ENCODE measurements around the gene ZNF518A. TPM values are rescaled to one million over a fixed set of nuclear protein-coding genes. Genes with fewer than 3 reads are reported as not detected.
"Not testable (repeated sequence)": the region's sequence is repeated elsewhere in the genome, so short reads cannot be mapped to it uniquely, and the experiment has no call there.

Gene ZNF518A
- total and polyA plus RNA-seq, 10 donors, result 5.1 to 45.7 (median 27.2) TPM

DNA sequence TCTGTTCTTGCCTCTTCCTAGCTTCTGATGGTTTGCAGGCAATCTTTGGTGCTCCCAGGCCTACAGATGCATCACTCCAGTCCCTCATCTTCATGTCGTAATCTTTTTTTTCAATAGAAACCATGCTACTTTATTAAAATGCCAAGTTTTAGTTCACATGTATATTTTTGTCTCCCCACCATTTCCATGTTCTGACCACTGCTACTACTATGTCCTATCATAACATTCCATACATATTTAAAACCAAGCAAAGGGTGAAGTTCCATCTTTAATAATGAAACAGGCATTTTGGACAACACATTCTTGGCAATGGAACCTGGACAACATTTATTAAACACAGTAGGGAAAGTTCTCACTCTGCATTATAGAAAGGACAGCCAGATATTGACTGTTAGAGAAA, 58.8 kb downstream of the ZNF518A start:
- Histone ChIP-seq H3K4me1 (no peaks in the 10 kb centered on the region), H3K4me3 (no peak overlapping the region), H3K27ac (no peak overlapping the region), H3K27me3 (replicated peaks in 1 of 7) (no peaks in the 10 kb centered on the region), H3K9me3 (peaks cover 0 to 76% (median 65%) of the 10 kb centered on the region in 8 donors), H3K36me3 (peaks cover 2 to 43% (median 35%) of the 10 kb centered on the region in 6 donors)
- TF ChIP-seq POLR2A (IDR thresholded peaks at IDR 0.05) (no peak), POLR2AphosphoS5 (IDR thresholded peaks at IDR 0.05) (no peak)
- TF ChIP-seq, protein P1, sequence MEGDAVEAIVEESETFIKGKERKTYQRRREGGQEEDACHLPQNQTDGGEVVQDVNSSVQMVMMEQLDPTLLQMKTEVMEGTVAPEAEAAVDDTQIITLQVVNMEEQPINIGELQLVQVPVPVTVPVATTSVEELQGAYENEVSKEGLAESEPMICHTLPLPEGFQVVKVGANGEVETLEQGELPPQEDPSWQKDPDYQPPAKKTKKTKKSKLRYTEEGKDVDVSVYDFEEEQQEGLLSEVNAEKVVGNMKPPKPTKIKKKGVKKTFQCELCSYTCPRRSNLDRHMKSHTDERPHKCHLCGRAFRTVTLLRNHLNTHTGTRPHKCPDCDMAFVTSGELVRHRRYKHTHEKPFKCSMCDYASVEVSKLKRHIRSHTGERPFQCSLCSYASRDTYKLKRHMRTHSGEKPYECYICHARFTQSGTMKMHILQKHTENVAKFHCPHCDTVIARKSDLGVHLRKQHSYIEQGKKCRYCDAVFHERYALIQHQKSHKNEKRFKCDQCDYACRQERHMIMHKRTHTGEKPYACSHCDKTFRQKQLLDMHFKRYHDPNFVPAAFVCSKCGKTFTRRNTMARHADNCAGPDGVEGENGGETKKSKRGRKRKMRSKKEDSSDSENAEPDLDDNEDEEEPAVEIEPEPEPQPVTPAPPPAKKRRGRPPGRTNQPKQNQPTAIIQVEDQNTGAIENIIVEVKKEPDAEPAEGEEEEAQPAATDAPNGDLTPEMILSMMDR (IDR thresholded peaks at IDR 0.05 in 8 of 11, conservative IDR thresholded peaks at IDR 0.05 in 3 of 11), result no peak
- DNase-seq, result no peak
- WGBS, 5 donors, result 81 to 96% (median 95%) methylated on average over 1 of the region's 1 CpG
- intact Hi-C loops (cut with DNase I; ENCODE audit: low total_unique reads), result no loop called here

DNA sequence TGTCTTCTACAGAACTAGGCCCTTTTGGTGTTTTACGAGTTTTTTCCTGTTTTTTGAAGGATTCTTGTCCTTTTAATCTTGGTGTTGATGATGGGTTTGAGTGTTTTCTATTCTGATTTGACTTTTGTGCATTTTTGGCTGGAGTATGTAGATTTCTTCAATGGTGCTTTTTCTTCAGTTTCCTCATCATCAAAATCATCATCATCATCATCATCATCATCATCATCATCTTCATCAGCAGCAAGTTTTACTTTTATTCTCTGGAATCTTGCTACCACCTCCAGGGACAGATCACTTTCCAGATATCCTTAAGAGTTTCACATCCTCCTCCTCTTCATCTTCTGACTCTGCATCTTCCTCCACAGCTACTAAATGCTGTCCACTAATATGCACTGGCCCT, 59.4 kb downstream of the ZNF518A start:
- H3K27ac ChIP-seq; intact Hi-C loops (cut with DNase I; ENCODE audit: low total_unique reads): not testable (repeated sequence)
- 68 to 92% (median 88%) methylated on average over 1 of the region's 1 CpG for WGBS, 5 donors

DNA sequence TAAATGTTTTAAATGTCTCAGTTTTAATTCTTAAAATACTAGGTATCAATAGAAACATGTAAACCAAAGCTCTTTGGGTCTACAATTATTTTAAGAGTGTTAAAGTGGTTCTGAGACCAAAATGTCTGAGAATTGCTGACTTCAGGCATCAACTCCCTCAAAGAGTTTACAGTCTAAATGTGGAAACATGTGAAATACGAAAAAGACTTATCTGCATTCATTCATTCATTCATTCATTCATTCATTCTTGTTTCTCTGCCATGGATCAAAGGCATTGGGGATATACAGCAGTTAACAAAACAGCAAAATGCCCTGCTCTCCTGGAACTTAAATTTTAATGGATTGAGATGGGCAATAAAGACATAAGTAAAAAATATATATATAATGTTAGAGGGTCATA, 71.4 kb downstream of the ZNF518A start:
- no peaks in the 10 kb centered on the region for H3K9me3 ChIP-seq
- intact Hi-C loops (cut with DNase I; ENCODE audit: low total_unique reads), result no loop called here
- TF ChIP-seq POLR2AphosphoS5 (IDR thresholded peaks at IDR 0.05), result no peak
- no peak for TF ChIP-seq POLR2A (IDR thresholded peaks at IDR 0.05)
- TF ChIP-seq, protein P1 (IDR thresholded peaks at IDR 0.05 in 8 of 11, conservative IDR thresholded peaks at IDR 0.05 in 3 of 11), result no peak
- no peak overlapping the region for H3K27ac ChIP-seq
- H3K36me3 ChIP-seq, result peaks cover 2 to 100% (median 70%) of the 10 kb centered on the region in 6 donors
- DNase-seq, result no peak
- no peak overlapping the region for H3K4me3 ChIP-seq
- H3K27me3 ChIP-seq (replicated peaks in 1 of 7), result no peaks in the 10 kb centered on the region
- 44 to 90% (median 81%) methylated on average over 1 of the region's 1 CpG for WGBS, 5 donors
- no peaks in the 10 kb centered on the region for H3K4me1 ChIP-seq

More for the DNA sequence above, 59.4 kb downstream of the ZNF518A start:
- not testable (repeated sequence) for H3K27me3 ChIP-seq (replicated peaks in 1 of 7); DNase-seq; H3K4me1 ChIP-seq; H3K4me3 ChIP-seq
- H3K36me3 ChIP-seq, result peaks cover 2 to 49% (median 37%) of the 10 kb centered on the region in 6 donors
- peaks cover 0 to 72% (median 59%) of the 10 kb centered on the region in 8 donors for H3K9me3 ChIP-seq

DNA sequence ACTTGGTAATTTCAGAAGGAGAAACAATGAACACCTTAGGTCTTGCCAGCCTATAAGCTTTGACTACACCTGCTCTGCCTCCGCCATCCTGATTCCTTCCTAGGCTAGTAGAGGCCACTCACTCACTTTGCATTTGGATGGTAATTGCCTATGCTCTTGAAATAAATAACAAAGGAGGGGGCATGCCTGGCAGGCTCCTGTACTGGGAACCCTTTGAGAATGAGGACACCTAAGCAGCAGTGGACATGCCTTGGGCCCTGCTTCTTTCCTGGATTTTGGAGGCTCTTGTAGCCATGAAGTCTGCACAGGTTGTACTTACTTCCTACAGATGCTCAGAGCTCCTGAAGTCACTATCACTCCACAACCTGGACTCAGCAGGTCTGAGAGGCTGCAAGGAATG, 75.5 kb downstream of the ZNF518A start:
- no peaks in the 10 kb centered on the region for H3K9me3 ChIP-seq
- no peaks in the 10 kb centered on the region for H3K4me1 ChIP-seq
- H3K27me3 ChIP-seq (replicated peaks in 1 of 7), result no peaks in the 10 kb centered on the region
- WGBS, 5 donors, result 90 to 100% (median 95%) methylated on average over 1 of the region's 1 CpG
- H3K36me3 ChIP-seq, result peaks cover 0 to 100% (median 74%) of the 10 kb centered on the region in 6 donors
- intact Hi-C loops (cut with DNase I; ENCODE audit: low total_unique reads), result no loop called here
- H3K27ac ChIP-seq, result no peak overlapping the region
- TF ChIP-seq, protein P1 (IDR thresholded peaks at IDR 0.05 in 8 of 11, conservative IDR thresholded peaks at IDR 0.05 in 3 of 11), result no peak
- TF ChIP-seq POLR2AphosphoS5 (IDR thresholded peaks at IDR 0.05) (no peak), POLR2A (IDR thresholded peaks at IDR 0.05) (no peak)
- DNase-seq, result no peak
- H3K4me3 ChIP-seq, result no peak overlapping the region

DNA sequence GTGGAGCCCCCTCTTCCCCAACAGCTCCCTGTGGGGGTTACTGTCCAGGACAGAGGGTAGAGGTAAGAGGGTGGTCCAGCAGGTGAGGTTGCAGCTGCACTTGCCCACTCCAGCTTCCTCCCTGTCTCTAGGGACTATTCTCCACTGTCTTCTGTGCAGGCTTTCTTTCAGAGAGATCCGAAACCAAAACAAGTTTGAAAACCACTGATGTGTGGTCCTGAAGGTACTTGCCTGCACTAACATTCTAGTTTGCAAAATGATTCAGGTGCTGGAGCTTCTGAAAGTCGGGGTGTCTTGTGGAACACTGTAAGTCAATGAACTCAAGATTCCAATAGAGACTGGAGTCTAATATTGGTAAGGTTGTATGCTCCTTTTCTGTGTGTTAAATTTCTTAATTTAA, 78.2 kb downstream of the ZNF518A start:
- H3K27me3 ChIP-seq (replicated peaks in 1 of 7), result no peaks in the 10 kb centered on the region

More for the DNA sequence above, 78.2 kb downstream of the ZNF518A start:
- TF ChIP-seq POLR2AphosphoS5 (IDR thresholded peaks at IDR 0.05) (no peak), POLR2A (IDR thresholded peaks at IDR 0.05) (no peak)
- TF ChIP-seq, protein P1 (IDR thresholded peaks at IDR 0.05 in 8 of 11, conservative IDR thresholded peaks at IDR 0.05 in 3 of 11), result no peak
- WGBS, 5 donors, result 76 to 86% (median 77%) methylated on average over 2 of the region's 2 CpGs
- no peak for DNase-seq
- H3K4me1 ChIP-seq, result no peaks in the 10 kb centered on the region
- H3K27ac ChIP-seq, result no peak overlapping the region
- intact Hi-C loops (cut with DNase I; ENCODE audit: low total_unique reads), result no loop called here
- no peak overlapping the region for H3K4me3 ChIP-seq
- no peaks in the 10 kb centered on the region for H3K9me3 ChIP-seq
- peaks cover 0 to 100% (median 66%) of the 10 kb centered on the region in 6 donors for H3K36me3 ChIP-seq
